GM23338 (cell line): ENCODE measurements around the gene SMU1. TPM values are rescaled to one million over a fixed set of nuclear protein-coding genes. Genes with fewer than 3 reads are reported as not detected.

Experiments used
- ATAC-seq: fragments of 200-7000 bp; cut with Tn5 transposase; 3 replicates; pipeline ENCODE4 v1.9.1; 2020
- DNase-seq: peaks from one replicate; pipeline ENCODE4 v3.0.0-alpha.2; 2015; ENCODE audit warnings: low spot score
- H2AFZ ChIP-seq: fragments of 200-600 bp; sonication (generic); 2 replicates; pipeline ENCODE4 v1.8.0; 2016; ENCODE audit warnings: antibody characterized with exemption, mild to moderate bottlenecking, moderate library complexity
- H3F3A ChIP-seq: fragments of 200-600 bp; sonication (generic); replicated peaks from 2 replicates; pipeline ENCODE4 v1.8.0; 2017; ENCODE audit warnings: antibody characterized with exemption, mixed run types, low read depth
- H3K27ac ChIP-seq: fragments of 200-600 bp; sonication (generic); 2 replicates; pipeline ENCODE4 v1.6.1; 2016; ENCODE audit warnings: low read depth
- H3K27me3 ChIP-seq: fragments of 200-600 bp; sonication (generic); 2 replicates; pipeline ENCODE4 v1.8.0; 2016; ENCODE audit warnings: mild to moderate bottlenecking, mixed run types, moderate library complexity; ENCODE audit not compliant: insufficient read depth
- H3K36me3 ChIP-seq: fragments of 200-600 bp; sonication (generic); 2 replicates; pipeline ENCODE4 v1.8.0; 2016; ENCODE audit warnings: mild to moderate bottlenecking; ENCODE audit not compliant: insufficient read depth
- H3K4me1 ChIP-seq: fragments of 200-600 bp; sonication (generic); 2 replicates; pipeline ENCODE4 v1.8.0; 2016; ENCODE audit warnings: mild to moderate bottlenecking, moderate library complexity; ENCODE audit not compliant: insufficient read depth
- H3K4me2 ChIP-seq: fragments of 200-600 bp; sonication (generic); 2 replicates; pipeline ENCODE4 v1.7.1; 2017; ENCODE audit warnings: mixed run types
- H3K4me3 ChIP-seq: fragments of 200-600 bp; sonication (generic); 2 replicates; pipeline ENCODE4 v1.6.1; 2016; ENCODE audit warnings: mixed run types
- H3K79me2 ChIP-seq: fragments of 200-600 bp; sonication (generic); replicated peaks from 2 replicates; pipeline ENCODE4 v1.8.0; 2017; ENCODE audit warnings: mild to moderate bottlenecking; ENCODE audit not compliant: insufficient read depth
- H3K9me2 ChIP-seq: fragments of 200-600 bp; sonication (generic); 2 replicates; pipeline ENCODE4 v1.8.0; 2017; ENCODE audit not compliant: insufficient read depth
- H4K20me1 ChIP-seq: fragments of 200-600 bp; sonication (generic); replicated peaks from 2 replicates; pipeline ENCODE4 v1.8.0; 2017; ENCODE audit warnings: mild to moderate bottlenecking; ENCODE audit not compliant: insufficient read depth
- H3K27ac Mint-ChIP-seq: 2 replicates; pipeline ENCODE4 v1.8.0; 2020; ENCODE audit warnings: inconsistent platforms, mild to moderate bottlenecking, moderate library complexity, mixed read lengths
- H3K27me3 Mint-ChIP-seq: 3 replicates; pipeline ENCODE4 v1.8.0; 2022; ENCODE audit warnings: low read depth, mild to moderate bottlenecking, moderate library complexity, mixed read lengths, inconsistent platforms; ENCODE audit not compliant: insufficient read depth, poor library complexity
- H3K36me3 Mint-ChIP-seq: 3 replicates; pipeline ENCODE4 v1.8.0; 2021; ENCODE audit warnings: low read depth, mild to moderate bottlenecking, inconsistent platforms, moderate library complexity, mixed read lengths
- H3K4me1 Mint-ChIP-seq: 3 replicates; pipeline ENCODE4 v1.8.0; 2020; ENCODE audit warnings: mild to moderate bottlenecking, inconsistent platforms, mixed read lengths
- H3K4me3 Mint-ChIP-seq: 3 replicates; pipeline ENCODE4 v1.8.0; 2021; ENCODE audit warnings: moderate library complexity, mild to moderate bottlenecking, inconsistent platforms, mixed read lengths
- H3K9me3 Mint-ChIP-seq: 3 replicates; pipeline ENCODE4 v1.8.0; 2020; ENCODE audit warnings: moderate library complexity, mild to moderate bottlenecking, inconsistent platforms, mixed read lengths
- CREB1 ChIP-seq: fragments of 250-450 bp; sonication (Bioruptor Pico); IDR thresholded peaks from 2 replicates; pipeline ENCODE4 v1.5.0; 2020; ENCODE audit warnings: low read depth, mild to moderate bottlenecking, moderate library complexity
- CTCF ChIP-seq, 2 experiments: fragments of 200-600 bp in 1 of 2; sonication (generic) in 1 of 2; conservative IDR thresholded peaks; 2 replicates each; pipeline versions ENCODE4 v1.5.1 to v1.6.1; 2016 to 2017; ENCODE audit warnings: antibody characterized with exemption in 2 of 2, low read depth in 2 of 2, mild to moderate bottlenecking in 2 of 2, moderate library complexity in 1 of 2
- EZH2 ChIP-seq: fragments of 200-600 bp; sonication (generic); IDR thresholded peaks from one replicate; pipeline ENCODE4 v1.8.0; 2017; ENCODE audit warnings: antibody characterized with exemption, mild to moderate bottlenecking, low read depth; ENCODE audit not compliant: unreplicated experiment
- EZH2phosphoT487 ChIP-seq: fragments of 200-600 bp; sonication (generic); IDR thresholded peaks from one replicate; pipeline ENCODE4 v1.8.1; 2018; ENCODE audit warnings: antibody characterized with exemption; ENCODE audit not compliant: unreplicated experiment
- JUNB ChIP-seq: IDR thresholded peaks from one replicate; pipeline ENCODE4 v1.6.1; 2016; ENCODE audit warnings: antibody characterized with exemption; ENCODE audit not compliant: unreplicated experiment
- NANOG ChIP-seq: IDR thresholded peaks from 2 replicates; pipeline ENCODE4 v1.6.1; 2016; ENCODE audit warnings: antibody characterized with exemption, borderline replicate concordance
- POLR2AphosphoS5 ChIP-seq: IDR thresholded peaks from 2 replicates; pipeline ENCODE4 v1.6.1; 2016; ENCODE audit warnings: antibody characterized with exemption, low read depth
- STAT1 ChIP-seq: IDR thresholded peaks from one replicate; pipeline ENCODE4 v1.6.1; 2016; ENCODE audit warnings: antibody characterized with exemption; ENCODE audit not compliant: unreplicated experiment
- ZNF114 ChIP-seq: fragments of 250-450 bp; sonication (Bioruptor Pico); IDR thresholded peaks from 2 replicates; pipeline ENCODE4 v1.5.0; 2020; ENCODE audit warnings: mild to moderate bottlenecking, moderate library complexity
- ZNF331 ChIP-seq: fragments of 250-450 bp; sonication (Bioruptor Pico); IDR thresholded peaks from 2 replicates; pipeline ENCODE4 v1.5.0; 2020; ENCODE audit warnings: low read depth, mild to moderate bottlenecking, moderate library complexity
- ZNF462 ChIP-seq: fragments of 250-450 bp; sonication (Bioruptor Pico); IDR thresholded peaks from 2 replicates; pipeline ENCODE4 v1.5.0; 2020; ENCODE audit warnings: mild to moderate bottlenecking, moderate library complexity
- polyA plus RNA-seq: library from polyadenylated mRNA; unstranded; fragments of >200 nt; fragmentation: Nextera tagmentation; extraction: Ambion mirVana; gene quantifications from 2 replicates; pipeline ENCODE4 v1.2.1, GENCODE V29; 2016
- total RNA-seq: library from RNA; depleted of rRNA; stranded (reverse); fragments of >200 nt; shearing (Covaris generic); gene quantifications from 2 replicates; pipeline ENCODE4 v1.2.3, GENCODE V29; 2014
- TF ChIP-seq, protein P1 (sequence below): IDR thresholded peaks from one replicate; pipeline ENCODE4 v1.6.1; 2018; ENCODE audit warnings: antibody characterized with exemption; ENCODE audit not compliant: unreplicated experiment
- TF ChIP-seq, protein P2 (sequence below): IDR thresholded peaks from 2 replicates; pipeline ENCODE4 v1.6.1; 2016; ENCODE audit warnings: antibody characterized with exemption

Gene SMU1
- total and polyA plus RNA-seq, 2 experiments from 2014 or later, result 14.3 to 23.8 TPM

DNA sequence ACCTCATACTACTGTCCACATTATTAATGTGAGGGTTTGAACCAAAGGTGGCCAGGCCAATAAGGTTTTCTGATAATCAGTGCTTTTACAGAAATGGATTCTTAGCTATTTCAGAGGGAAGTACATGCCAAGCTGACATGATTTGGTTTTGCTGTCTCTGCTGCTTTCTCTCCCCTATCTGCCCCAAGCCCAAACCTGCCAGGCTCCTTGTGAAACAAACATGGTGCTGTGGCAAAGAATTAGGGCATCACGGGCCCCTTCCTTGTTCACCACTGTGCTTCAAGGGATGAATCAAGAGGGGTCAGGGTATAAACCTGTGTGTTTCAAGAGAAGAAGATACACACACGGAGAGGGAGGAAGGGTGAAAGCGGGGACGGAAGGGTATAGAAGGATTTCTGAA, 41.3 kb upstream of the SMU1 start:
- ATAC-seq, result no peak
- H3K4me1 Mint-ChIP-seq, result peaks cover 7% of the 10 kb centered on the region; the same call in 2 of the 3 replicates

More for the DNA sequence above, 41.3 kb upstream of the SMU1 start:
- H3F3A ChIP-seq, result no peaks in the 10 kb centered on the region
- H3K4me1 ChIP-seq, result no peaks in the 10 kb centered on the region
- Mint-ChIP-seq H3K27ac (0 out of 2 replicates have a peak overlapping the region, but pooled peaks have one; percentile 61), H3K4me3 (no peak overlapping the region), H3K27me3 (peaks cover 4% of the 10 kb centered on the region), H3K36me3 (peaks cover 2% of the 10 kb centered on the region; the same call in 1 of the 3 replicates), H3K9me3 (no peaks in the 10 kb centered on the region)
- H3K27me3 ChIP-seq, result no peaks in the 10 kb centered on the region
- no peak for DNase-seq
- H3K4me2 ChIP-seq, result no peak overlapping the region
- H3K36me3 ChIP-seq, result no peaks in the 10 kb centered on the region
- H3K27ac ChIP-seq, result no peak overlapping the region
- no peaks in the 10 kb centered on the region for H3K79me2 ChIP-seq
- TF ChIP-seq EZH2 (no peak), CTCF (conservative IDR thresholded peaks at IDR 0.05; ENCODE audit: low read depth in 2 of 2) (no peak), CREB1 (no peak), POLR2AphosphoS5 (no peak), ZNF462 (CRISPR knock-in tag) (no peak), JUNB (no peak), ZNF331 (CRISPR knock-in tag) (no peak), NANOG (no peak), STAT1 (no peak), EZH2phosphoT487 (no peak), ZNF114 (CRISPR knock-in tag) (no peak)
- TF ChIP-seq, protein P1, sequence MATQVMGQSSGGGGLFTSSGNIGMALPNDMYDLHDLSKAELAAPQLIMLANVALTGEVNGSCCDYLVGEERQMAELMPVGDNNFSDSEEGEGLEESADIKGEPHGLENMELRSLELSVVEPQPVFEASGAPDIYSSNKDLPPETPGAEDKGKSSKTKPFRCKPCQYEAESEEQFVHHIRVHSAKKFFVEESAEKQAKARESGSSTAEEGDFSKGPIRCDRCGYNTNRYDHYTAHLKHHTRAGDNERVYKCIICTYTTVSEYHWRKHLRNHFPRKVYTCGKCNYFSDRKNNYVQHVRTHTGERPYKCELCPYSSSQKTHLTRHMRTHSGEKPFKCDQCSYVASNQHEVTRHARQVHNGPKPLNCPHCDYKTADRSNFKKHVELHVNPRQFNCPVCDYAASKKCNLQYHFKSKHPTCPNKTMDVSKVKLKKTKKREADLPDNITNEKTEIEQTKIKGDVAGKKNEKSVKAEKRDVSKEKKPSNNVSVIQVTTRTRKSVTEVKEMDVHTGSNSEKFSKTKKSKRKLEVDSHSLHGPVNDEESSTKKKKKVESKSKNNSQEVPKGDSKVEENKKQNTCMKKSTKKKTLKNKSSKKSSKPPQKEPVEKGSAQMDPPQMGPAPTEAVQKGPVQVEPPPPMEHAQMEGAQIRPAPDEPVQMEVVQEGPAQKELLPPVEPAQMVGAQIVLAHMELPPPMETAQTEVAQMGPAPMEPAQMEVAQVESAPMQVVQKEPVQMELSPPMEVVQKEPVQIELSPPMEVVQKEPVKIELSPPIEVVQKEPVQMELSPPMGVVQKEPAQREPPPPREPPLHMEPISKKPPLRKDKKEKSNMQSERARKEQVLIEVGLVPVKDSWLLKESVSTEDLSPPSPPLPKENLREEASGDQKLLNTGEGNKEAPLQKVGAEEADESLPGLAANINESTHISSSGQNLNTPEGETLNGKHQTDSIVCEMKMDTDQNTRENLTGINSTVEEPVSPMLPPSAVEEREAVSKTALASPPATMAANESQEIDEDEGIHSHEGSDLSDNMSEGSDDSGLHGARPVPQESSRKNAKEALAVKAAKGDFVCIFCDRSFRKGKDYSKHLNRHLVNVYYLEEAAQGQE, result no peak
- TF ChIP-seq, protein P2, sequence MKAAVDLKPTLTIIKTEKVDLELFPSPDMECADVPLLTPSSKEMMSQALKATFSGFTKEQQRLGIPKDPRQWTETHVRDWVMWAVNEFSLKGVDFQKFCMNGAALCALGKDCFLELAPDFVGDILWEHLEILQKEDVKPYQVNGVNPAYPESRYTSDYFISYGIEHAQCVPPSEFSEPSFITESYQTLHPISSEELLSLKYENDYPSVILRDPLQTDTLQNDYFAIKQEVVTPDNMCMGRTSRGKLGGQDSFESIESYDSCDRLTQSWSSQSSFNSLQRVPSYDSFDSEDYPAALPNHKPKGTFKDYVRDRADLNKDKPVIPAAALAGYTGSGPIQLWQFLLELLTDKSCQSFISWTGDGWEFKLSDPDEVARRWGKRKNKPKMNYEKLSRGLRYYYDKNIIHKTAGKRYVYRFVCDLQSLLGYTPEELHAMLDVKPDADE, result no peak
- H3K9me2 ChIP-seq, result no peaks in the 10 kb centered on the region
- no peaks in the 10 kb centered on the region for H4K20me1 ChIP-seq
- H2AFZ ChIP-seq, result no peak overlapping the region
- no peak overlapping the region for H3K4me3 ChIP-seq
